Neural cell (in vitro differentiated cells): Measurements from ENCODE around the gene CYP4F8.

ENCODE experiments used
- EZH2 ChIP-seq: fragments of 200-600, 300-800 bp; shearing (Covaris generic), sonication (generic); IDR thresholded peaks from 2 replicates; pipeline ENCODE4 v1.6.1; 2014; ENCODE audit warnings: antibody characterized with exemption, low read length, borderline replicate concordance, mild to moderate bottlenecking; ENCODE audit not compliant: insufficient read depth, poor library complexity, severe bottlenecking
- POLR2AphosphoS5 ChIP-seq: IDR thresholded peaks from 2 replicates; pipeline ENCODE4 v1.6.1; 2012
- TF ChIP-seq, protein P1 (sequence below): fragments of 450-650 bp; IDR thresholded peaks from 2 replicates; pipeline ENCODE4 v1.5.1; 2014; ENCODE audit warnings: antibody characterized with exemption, mild to moderate bottlenecking, moderate library complexity; ENCODE audit not compliant: poor library complexity, severe bottlenecking

DNA sequence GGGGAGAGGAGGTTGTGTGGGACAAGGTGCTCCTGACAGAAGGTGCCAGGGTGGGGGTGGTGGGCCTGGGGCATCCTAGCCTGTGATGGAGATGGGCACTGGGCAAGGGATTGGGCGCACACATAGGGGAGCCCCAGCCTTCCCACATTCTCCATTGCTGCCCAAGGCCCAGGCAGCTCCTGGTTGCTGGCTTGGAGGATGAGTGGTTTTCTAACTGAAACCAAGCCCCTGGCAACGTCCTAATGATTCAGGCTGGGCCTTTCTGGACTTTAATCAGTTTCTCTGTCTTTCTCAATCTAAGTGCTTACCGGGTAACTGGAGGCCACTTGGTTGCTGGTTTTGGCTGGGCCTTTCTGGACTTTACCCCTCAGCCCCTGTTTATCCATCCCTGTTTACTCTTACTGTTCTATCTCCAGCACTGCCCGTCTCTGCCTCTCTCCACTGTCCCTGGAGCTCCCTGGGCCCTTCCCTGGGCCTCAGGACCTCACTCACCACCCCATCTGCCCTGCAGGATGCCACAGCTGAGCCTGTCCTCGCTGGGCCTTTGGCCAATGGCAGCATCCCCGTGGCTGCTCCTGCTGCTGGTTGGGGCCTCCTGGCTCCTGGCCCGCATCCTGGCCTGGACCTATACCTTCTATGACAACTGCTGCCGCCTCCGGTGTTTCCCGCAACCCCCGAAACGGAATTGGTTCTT is 26.0 kb downstream of the CYP4F8 start:
- TF ChIP-seq, protein P1, sequence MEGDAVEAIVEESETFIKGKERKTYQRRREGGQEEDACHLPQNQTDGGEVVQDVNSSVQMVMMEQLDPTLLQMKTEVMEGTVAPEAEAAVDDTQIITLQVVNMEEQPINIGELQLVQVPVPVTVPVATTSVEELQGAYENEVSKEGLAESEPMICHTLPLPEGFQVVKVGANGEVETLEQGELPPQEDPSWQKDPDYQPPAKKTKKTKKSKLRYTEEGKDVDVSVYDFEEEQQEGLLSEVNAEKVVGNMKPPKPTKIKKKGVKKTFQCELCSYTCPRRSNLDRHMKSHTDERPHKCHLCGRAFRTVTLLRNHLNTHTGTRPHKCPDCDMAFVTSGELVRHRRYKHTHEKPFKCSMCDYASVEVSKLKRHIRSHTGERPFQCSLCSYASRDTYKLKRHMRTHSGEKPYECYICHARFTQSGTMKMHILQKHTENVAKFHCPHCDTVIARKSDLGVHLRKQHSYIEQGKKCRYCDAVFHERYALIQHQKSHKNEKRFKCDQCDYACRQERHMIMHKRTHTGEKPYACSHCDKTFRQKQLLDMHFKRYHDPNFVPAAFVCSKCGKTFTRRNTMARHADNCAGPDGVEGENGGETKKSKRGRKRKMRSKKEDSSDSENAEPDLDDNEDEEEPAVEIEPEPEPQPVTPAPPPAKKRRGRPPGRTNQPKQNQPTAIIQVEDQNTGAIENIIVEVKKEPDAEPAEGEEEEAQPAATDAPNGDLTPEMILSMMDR, result no peak
- TF ChIP-seq EZH2, result no peak
- TF ChIP-seq POLR2AphosphoS5, result no peak
